SIG-M5 treated with dmso at 0.1 percent for 504 hours (cell line): ENCODE results near the gene GBE1.

ENCODE experiments used
- DNase-seq: peaks from one replicate; lab custom pipeline; 2025; ENCODE audit not compliant: unreplicated experiment; lab: John Stamatoyannopoulos, UW

GBE1 gene

DNA sequence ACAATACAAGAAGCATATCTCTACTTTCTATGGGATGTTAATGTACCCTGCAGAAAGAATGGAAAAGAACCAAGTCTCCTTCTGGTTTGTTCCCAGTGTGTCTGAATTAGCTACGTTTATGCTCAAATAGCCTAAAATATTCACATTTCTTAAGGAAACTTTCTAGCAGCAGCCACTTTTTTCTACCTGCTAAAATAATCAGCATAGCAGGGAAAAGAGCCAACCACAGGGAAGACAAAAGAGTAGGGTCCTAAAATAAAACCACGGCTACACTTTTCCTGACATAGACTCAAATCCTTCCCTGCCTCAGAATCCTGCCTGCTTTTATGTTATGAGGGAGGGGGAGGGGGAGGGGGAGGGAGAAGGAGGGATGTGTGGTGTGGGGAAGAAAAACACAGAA lies 136.7 kb downstream of the GBE1 start:
- DNase-seq = no peak

DNA sequence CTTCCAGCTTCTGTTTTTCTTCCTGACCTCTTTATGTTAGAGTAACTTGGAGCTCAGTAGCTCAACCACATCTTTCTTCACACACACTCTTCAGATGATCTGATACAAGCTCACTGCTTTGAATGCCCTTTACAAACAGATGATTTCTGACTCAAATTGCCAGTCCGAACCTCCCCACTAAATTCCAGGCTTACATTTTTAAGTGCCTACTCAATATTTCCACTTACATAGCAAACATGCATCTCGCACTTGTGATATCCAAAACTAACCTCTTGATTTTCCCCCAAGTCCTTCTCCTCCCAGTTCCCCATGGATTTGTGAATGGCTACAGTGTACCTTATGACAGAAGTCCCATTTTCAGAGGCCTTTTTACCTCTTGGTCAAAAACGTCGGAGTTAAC lies 139.1 kb downstream of the GBE1 start:
- no peak for DNase-seq

DNA sequence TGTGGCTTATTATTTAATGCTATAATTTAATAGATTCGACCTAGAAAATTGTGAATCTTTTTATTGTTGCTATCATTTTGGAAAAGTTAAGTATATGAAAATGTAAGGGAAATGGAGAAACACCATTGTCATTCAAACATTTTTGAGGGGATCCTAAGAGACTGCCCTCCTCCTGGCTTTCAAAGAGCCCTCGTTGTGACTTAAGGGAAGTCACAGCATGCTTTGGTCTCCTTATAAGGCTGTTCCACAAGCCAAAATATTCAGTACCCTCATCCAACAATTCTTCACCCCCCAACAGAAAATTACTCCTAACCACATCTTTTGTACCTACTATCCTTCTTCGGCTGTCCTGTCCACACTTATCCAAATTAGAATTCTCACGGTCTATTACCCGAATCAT lies 140.2 kb downstream of the GBE1 start:
- DNase-seq = no peak

DNA sequence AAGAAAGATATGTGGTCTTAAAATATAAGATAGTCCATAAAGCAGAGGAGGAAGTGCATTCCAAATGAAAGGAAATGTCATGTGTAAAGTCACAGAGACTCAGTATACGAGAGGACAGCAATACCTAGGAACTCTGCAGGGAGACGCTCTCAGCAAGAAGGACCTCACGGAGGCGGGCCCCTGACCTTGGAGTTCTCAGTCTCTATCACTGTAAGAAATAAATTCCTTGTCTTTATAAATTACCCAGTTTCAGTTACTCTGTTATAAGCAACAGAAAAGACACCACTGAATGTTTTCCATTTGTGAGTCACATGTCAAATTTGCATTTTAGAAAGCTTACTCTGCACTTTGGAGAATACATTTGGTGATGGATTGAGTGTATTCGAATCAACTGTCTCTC lies 140.6 kb downstream of the GBE1 start:
- DNase-seq = no peak

DNA sequence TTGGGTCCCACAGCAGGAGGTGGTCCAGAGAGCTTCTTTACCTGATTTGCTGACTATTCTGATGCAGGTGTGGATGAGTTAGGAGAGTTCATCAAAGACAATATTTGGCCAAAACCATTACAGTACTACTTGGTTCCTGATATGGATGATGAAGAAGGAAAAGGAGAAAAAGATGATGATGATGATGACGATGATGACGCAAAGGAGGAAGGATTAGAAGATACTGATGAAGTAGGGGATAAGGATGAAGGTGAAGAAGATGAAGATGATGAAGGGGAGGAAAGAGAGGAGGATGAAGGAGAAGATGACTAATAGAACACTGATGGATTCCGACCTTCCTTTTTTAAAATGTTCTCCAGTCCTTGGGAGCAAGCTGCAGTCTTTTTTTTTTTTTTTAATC lies 148.7 kb downstream of the GBE1 start:
- no peak for DNase-seq

DNA sequence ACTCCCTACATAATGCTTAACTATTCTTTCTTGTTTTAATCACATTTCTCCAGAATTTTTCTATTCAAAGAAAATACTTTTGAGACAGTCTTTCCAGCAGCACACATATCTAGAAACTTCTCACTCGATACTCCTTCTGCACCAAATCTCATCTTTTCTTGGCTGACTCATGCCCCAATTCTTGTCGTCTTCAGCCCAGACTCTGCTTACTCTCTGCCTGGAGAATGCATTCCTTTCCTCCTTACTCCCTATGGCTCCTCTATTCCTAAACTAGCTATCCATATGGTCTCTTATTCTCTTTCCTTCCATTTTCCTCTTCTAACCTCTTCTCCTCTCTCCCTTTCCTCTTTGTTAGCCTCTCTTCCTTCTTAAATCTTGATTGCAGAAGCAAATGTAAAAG lies 158.7 kb downstream of the GBE1 start:
- DNase-seq = no peak

DNA sequence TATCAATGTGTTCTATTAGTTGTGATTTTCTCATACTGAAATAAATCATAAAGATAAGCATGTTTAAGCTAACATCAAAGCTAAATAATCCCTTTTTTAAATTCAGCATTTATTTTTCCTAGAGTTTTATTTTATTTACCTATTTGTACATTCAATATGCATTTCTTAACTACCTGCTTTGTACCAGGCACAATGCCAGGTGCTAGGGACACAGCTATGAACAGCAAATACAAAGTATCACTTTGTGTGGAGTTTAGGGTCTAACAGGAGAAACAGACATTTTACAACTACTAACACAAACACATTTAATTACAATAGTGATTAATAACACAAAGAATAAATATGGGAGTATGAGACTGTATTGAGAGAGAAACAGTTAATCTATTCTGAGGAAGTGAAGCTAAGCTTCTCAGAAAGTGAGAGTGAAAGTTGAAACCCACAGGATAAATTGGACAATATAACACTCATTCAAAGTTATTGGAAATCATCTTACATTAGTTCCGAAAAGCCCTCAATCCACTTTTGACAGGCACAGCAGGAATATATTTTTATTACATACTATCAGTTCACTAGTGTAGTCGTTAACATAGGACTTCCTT lies 159.6 kb downstream of the GBE1 start:
- DNase-seq = no peak

DNA sequence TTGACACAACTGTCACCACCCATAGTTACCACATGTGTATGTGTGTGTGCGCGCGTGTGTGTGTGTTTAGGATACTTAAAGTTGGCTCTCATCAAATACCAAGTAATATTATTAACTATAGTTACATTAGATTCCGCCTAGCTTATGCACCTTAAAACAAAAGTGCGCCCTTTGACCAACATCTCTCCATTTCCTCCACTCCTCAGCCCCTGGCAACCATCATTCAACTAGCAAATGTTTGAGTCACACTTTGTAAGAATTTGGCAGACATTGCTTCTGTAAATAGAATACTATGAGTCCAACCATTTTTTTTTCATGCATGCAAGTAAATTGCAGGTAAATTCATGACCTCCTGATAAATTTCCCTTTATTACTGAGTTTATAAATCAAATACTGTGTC lies 169.3 kb downstream of the GBE1 start:
- DNase-seq = no peak

DNA sequence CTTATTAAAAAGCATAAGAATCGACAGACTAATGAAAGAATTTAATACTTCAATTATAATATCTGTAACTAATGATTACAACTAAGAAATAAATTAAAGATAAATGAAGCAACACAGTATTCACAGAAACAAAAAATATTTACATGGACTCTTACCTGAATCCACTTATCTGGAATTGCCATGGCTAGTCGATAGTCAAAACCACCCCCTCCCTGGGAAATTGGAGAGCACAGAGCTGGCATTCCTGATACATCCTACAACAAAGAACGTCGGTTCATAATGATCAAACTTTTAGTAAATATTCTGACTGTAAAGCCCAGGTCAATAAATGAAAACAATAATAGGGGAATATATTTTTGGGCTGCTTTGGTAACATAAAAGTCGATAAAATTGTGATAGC lies 175.5 kb downstream of the GBE1 start:
- no peak for DNase-seq

DNA sequence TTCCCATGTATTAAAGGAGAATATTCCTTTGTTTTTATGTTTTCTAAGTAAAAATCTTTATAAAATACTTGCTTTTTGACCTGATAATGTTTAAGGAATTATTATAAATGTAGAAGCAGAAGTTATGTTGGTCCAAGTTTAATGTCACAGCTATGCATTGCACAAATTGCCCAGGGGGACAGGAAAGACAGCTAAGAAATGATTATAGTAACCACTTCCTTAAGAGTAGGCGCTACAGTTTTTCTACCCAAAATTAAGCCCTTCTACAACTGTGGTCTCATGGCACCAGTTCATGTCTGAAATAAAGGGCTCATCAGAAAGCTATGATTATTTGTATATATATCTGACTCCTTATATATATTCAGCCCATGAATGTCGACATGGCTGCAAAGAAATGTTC lies 176.4 kb downstream of the GBE1 start:
- DNase-seq = peak; percentile 20

DNA sequence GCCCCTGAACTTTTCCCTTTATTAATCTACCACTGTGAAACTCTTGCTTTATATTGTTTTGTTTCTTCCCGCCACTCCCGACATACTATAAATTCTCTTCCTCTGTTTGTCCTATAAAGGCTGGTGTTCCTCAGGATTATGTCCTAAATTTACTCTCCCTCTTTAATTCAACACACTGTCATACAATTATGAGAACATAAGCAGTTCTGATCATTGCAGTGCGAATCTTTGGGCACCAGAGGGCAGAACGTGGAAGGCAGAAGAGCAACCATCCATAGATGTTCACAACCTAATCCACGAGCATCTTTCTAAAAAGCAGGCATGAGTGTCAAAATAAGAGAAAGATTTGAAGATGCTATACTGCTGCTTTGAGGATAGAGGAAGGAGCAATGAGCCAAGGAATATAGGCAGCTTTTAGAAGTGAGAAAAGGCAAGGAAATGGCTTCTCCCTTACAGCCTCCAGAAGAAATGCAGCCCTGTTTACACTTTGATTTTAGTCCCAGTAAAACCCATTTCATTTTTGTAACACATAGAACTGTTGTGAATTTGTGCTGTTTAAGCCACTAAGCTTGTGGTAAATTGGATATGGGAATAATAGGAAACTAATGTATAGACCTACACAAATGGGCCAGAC lies 179.4 kb downstream of the GBE1 start:
- peak; percentile 32 for DNase-seq

DNA sequence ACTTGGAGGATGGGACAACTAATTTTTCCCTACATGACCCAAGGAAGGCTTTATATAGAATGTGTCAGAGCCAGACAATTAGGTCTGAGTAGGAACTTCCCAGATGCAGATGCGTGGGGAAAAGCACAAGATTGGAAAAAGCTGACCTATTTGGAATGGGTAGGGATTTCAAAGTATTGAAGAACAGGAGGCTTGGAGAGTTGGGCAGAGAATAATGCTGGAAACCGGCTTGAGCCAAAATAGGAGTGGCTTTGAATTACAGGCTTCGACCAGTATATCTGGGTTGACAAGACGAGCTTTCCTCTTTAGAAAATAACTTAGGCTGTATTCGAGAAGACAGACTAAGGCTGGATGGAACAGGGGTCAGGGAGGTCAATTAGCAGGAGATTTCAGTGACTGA lies 181.1 kb downstream of the GBE1 start:
- no peak for DNase-seq

DNA sequence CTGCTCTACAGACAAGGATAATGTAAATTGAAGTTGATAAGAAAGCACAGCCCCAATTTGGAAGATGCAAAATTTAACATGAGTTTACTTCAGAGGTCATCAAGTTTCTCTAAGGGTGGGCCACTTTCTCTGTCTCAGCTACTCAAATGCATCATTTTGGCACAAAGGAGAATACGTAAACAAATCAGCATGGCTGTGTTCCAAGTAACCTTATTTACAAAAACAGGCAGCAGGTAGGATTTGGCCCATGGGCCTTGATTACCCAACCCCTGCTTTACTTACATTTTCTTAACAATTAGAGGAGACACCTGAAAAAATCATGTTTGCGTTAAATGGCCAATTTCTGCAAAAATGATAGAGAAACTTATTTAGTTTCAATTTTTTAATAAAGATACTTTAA lies 181.7 kb downstream of the GBE1 start:
- DNase-seq = no peak

DNA sequence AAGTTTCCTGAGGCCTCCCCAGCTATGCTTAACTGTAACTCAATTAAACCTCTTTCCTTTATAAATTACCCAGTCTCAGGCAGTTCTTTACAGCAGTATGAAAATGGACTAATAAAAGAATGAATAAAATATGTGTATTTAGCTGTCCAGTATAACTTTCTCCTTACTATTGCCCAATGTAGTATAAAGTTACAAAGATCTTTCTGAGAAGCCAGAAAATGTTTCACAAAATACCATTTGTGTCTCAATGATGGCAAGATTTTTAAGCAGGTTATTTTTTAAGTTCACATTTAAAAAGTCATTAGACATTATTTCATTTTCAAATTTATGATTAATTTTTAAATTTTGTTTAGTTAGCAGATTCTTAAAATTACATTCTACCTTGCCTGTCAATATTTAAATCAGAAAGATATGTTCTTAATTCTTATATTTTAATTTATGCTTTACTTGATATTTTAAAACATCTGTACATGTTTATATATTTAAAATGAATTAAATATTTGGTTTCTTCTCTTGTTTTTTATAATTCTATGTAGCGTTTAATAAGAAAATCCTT lies 189.2 kb downstream of the GBE1 start:
- no peak for DNase-seq

DNA sequence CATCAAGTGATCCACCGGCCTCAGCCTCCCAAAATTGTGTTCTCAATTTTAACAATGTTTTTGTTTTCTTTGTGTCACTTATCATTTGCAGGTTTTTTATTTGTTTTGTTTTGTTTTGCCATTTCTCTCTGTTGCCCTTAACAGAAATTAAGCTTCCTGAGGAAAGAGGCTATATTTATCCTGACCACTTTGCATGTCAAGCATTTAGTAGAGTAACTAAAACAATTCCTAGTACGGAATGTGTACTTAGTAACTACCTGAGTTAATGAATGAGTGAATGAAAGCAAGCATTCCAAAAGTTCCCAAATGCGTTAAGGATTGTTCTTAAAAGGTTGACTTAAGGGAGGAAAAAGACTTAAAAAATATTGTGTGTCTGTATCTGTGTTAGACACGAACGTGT lies 193.1 kb downstream of the GBE1 start:
- DNase-seq = no peak

DNA sequence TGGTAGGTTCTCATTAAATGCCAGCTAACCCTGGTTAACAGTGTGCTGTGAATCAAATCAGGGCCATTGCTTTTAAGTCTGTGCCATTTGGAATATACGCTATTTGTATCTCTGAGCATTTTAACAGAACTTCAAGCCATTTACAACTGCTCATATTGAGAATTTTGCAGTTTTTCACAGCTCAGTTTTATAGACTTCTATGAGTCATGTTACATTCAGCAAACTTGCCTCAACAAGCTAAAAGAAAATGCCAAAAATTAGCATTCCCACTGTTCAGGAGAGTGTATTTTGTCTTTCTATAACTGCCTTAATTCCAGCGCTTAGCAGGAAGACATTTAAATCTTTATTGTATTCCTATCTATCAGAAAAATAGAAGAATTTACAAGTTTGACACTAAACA lies 196.4 kb downstream of the GBE1 start:
- DNase-seq = no peak

DNA sequence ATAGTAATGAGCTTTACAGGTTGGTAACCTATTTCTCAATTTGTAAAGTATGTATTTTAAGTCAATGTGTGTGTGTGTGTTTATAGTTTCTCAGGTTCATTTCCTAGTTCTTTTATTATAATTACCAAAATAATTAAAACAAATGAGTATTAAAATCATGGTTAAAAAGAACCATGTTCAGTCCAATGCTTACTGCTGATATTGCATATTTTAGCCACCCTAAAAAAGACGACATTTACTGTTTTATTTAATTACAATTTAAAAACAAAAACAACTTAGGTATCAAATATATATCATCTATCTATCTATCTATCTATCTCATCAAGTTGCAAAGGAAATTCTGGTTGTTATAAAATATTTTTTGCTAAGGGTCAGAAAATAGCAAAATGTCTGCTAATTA lies 203.3 kb downstream of the GBE1 start:
- no peak for DNase-seq

DNA sequence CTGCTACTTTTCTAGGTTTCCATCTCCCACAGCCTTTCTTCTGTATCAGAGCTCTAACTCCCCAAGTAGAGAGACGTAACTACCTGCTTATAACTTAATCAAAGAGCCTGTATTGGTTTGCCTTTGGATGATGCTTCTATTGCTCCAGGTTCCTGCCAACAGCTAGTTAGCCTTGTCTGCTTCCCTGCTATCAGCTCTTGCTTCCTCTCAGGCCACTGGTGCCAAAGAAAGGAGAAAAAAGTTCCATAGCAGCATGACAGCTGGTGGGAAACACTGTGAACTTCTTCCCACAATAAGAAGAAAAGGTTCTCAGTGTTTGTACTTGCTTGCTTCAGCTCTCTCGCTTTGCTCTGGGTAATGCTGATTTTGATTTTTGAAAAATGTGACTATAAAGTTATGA lies 206.6 kb downstream of the GBE1 start:
- no peak for DNase-seq

DNA sequence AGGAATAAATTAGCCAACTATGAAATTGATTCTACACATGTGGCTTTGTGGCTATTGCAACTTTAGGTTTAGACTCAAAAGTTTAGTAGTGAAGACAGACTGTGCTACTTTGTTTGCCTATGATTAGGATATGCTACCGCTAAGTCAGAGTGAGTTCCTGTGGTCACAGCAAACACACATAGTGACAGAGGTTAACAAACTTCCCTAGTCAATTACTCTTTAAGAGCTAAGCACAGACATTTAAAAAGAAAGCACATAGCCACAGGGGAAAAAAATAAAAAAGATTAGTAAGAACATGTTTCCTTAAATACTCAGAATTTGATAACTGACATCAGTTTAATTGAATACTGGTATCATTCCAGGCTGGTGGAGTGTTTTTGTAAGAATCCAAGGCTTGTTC lies 207.1 kb downstream of the GBE1 start:
- peak; percentile 7 for DNase-seq

DNA sequence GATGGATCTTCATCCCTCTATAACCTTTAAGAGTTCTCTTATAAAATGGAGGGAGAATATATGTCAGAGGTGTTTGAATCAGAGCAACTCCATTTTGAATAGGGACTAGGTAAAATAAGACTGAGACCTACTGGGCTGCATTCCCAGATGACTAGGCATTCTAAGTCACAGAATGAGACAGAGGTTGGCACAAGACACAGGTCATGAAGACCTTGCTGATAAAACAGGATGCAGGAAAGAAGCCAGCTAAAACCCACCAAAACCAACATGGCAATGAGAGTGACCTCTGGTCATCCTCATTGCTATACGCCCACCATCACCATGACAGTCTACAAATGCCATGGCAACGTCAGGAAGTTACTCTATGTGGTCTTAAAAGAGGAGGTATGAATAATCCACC lies 211.0 kb downstream of the GBE1 start:
- no peak for DNase-seq

DNA sequence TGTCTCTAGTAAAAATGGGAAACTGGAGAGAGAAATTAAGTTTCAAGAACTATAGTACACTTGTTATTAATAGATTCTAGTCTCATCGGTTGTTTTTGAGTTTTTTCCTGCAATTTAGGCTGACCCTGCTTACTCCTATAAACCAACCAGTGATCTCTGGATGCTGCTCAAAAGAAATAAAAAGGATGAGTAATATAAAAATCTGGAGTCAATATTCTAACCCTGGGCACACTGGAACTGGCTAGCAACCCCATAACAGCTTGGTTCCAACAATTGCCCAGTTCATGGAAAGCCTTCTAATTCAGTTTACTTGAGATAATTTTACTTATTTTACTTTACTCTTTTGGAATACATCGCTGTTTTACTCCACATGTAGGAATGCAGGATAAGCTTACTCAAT lies 211.6 kb downstream of the GBE1 start:
- no peak for DNase-seq

DNA sequence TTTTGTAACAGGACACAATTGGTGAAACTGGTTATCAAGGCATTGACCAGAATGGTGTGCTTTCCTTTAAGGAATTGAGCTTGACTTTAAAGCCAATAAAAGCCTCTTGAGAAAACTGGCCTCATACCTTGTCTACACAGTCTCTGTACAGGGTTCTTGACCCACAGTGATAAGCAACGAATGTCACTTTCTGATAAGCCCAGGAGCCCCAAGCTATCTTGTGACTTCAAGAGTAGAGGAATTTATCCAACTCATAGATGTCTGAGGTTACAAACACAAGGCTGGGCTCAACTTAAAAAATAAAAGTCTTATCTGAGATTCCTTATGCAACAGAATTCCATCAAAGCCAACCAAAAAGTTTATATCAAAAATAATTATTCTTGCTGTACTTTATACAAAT lies 212.1 kb downstream of the GBE1 start:
- no peak for DNase-seq

DNA sequence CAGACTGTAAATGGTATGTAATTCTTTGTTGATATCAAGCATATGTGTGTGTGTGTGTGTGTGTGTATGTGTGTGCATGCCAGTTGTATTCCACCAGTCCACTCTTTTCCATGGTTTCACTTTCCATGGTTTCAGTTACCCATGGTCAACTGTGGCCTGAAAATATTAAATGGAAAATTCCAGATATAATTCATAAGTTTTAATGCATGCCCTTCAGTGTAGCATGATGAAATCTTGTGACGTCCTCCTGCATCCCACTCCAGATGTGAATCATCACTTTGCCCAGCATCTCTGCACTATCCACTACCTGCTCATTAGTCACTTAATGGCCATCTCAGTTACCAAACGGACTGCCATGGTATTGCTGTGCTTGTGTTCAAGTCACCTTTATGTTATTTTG lies 215.9 kb downstream of the GBE1 start:
- DNase-seq = no peak
